Smooth muscle cell (in vitro differentiated cells): Measurements from ENCODE around the gene DNHD1. TPM values are rescaled to one million over a fixed set of nuclear protein-coding genes. Genes with fewer than 3 reads are reported as not detected.

Experiments used
- DNase-seq: peaks from one replicate; lab custom pipeline; 2025; ENCODE audit not compliant: unreplicated experiment; lab: John Stamatoyannopoulos, UW
- H2AFZ ChIP-seq: fragments of 200-600 bp; sonication (generic); 2 replicates; pipeline ENCODE4 v1.6.0; 2016; ENCODE audit warnings: antibody characterized with exemption, low read depth, mild to moderate bottlenecking
- H3F3A ChIP-seq: fragments of 200-600 bp; sonication (generic); 2 replicates; pipeline ENCODE4 v1.6.0; 2017; ENCODE audit warnings: antibody characterized with exemption, low read depth
- H3K27ac ChIP-seq: fragments of 200-600 bp; sonication (generic); 2 replicates; pipeline ENCODE4 v1.5.1; 2016; ENCODE audit warnings: low read depth, mild to moderate bottlenecking
- H3K27me3 ChIP-seq: fragments of 200-600 bp; sonication (generic); 2 replicates; pipeline ENCODE4 v1.6.1; 2016; ENCODE audit warnings: low read depth, mild to moderate bottlenecking
- H3K36me3 ChIP-seq: fragments of 200-600 bp; sonication (generic); 2 replicates; pipeline ENCODE4 v1.5.1; 2016; ENCODE audit warnings: low read depth
- H3K4me1 ChIP-seq: fragments of 200-600 bp; sonication (generic); 2 replicates; pipeline ENCODE4 v1.5.1; 2016; ENCODE audit warnings: low read depth
- H3K4me2 ChIP-seq: fragments of 200-600 bp; sonication (generic); 2 replicates; pipeline ENCODE4 v1.6.0; 2016; ENCODE audit warnings: mild to moderate bottlenecking
- H3K4me3 ChIP-seq: fragments of 200-600 bp; sonication (generic); 2 replicates; pipeline ENCODE4 v1.5.1; 2016; ENCODE audit warnings: mild to moderate bottlenecking
- H3K79me2 ChIP-seq: fragments of 200-600 bp; sonication (generic); 2 replicates; pipeline ENCODE4 v1.6.0; 2016; ENCODE audit warnings: low read depth, mild to moderate bottlenecking
- H3K9ac ChIP-seq: fragments of 200-600 bp; sonication (generic); 2 replicates; pipeline ENCODE4 v1.6.0; 2016; ENCODE audit warnings: low read depth
- H3K9me3 ChIP-seq: fragments of 200-600 bp; sonication (generic); replicated peaks from 2 replicates; pipeline ENCODE4 v1.5.1; 2016; ENCODE audit warnings: low read depth
- H4K20me1 ChIP-seq: fragments of 200-600 bp; sonication (generic); 2 replicates; pipeline ENCODE4 v1.6.0; 2016; ENCODE audit warnings: low read depth
- WGBS: methylation state at CpG from one replicate; pipeline ENCODE4 v1.1.7; 2016; ENCODE audit warnings: low lambda C conversion rate; 5-methylcytosine and 5-hydroxymethylcytosine counted together
- polyA plus RNA-seq: library from polyadenylated mRNA; unstranded; fragments of >200 nt; fragmentation: Nextera tagmentation; extraction: Ambion mirVana; gene quantifications from 2 replicates; pipeline ENCODE4 v1.2.1, GENCODE V29; 2016
- total RNA-seq: library from RNA; depleted of rRNA; stranded (reverse); fragments of >200 nt; gene quantifications from 2 replicates; pipeline ENCODE4 v1.2.3, GENCODE V29; 2014
- TF ChIP-seq, protein P1 (sequence below): fragments of 200-600 bp; sonication (generic); IDR thresholded peaks from 2 replicates; pipeline ENCODE4 v1.5.1; 2017; ENCODE audit warnings: borderline replicate concordance, mild to moderate bottlenecking, antibody characterized with exemption; ENCODE audit not compliant: insufficient read depth, poor library complexity, severe bottlenecking

The DNHD1 gene
- total and polyA plus RNA-seq, 2 experiments from 2014 or later = 5.5 to 9.1 TPM

DNA sequence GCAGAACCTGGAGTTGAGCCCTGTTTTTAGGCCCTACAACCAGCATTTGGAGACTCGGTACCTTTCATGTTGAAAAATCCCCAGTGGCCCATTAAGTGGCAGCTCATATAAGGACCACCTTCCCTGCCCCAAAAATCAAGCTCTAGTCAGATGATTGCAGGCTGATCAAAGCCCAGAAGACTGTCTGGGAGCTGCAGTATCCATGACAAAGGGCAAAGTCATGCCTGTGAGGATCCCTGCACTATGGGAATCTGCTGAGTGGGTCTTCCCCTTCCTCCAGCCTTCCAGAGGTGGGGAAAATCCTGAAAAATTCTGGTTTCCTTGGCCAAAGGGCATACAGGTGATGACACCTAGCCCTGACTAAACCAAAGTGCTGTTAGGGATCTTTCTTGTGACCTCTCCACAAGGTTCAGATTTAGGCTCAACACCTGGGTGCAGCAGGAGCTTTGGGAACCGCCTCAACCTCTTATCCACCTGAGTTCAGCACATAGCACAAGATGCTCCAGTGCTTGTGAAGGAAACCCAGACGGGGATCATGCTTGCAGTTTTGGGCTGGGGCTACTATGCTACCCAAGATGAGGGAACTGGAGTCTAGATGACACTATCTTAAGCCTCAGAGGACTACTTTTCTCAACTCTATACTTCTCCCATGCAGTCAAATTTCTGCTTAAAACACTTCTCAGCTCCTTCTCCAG, 22.1 kb upstream of the DNHD1 start:
- Histone ChIP-seq H3K27me3 (no peaks in the 10 kb centered on the region), H3K4me3 (peak overlapping the region; percentile 94), H2AFZ (no peak overlapping the region), H3K9me3 (no peaks in the 10 kb centered on the region), H3K9ac (peak overlapping the region; percentile 80), H3K79me2 (peaks cover 33% of the 10 kb centered on the region), H3F3A (peaks cover 28% of the 10 kb centered on the region), H3K4me2 (peak overlapping the region; percentile 94), H3K4me1 (peaks cover 14% of the 10 kb centered on the region), H3K36me3 (no peaks in the 10 kb centered on the region), H3K27ac (peak overlapping the region; percentile 95), H4K20me1 (no peaks in the 10 kb centered on the region)
- WGBS = 78% methylated on average over 3 of the region's 3 CpGs
- DNase-seq = no peak
- TF ChIP-seq, protein P1, sequence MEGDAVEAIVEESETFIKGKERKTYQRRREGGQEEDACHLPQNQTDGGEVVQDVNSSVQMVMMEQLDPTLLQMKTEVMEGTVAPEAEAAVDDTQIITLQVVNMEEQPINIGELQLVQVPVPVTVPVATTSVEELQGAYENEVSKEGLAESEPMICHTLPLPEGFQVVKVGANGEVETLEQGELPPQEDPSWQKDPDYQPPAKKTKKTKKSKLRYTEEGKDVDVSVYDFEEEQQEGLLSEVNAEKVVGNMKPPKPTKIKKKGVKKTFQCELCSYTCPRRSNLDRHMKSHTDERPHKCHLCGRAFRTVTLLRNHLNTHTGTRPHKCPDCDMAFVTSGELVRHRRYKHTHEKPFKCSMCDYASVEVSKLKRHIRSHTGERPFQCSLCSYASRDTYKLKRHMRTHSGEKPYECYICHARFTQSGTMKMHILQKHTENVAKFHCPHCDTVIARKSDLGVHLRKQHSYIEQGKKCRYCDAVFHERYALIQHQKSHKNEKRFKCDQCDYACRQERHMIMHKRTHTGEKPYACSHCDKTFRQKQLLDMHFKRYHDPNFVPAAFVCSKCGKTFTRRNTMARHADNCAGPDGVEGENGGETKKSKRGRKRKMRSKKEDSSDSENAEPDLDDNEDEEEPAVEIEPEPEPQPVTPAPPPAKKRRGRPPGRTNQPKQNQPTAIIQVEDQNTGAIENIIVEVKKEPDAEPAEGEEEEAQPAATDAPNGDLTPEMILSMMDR = no peak

DNA sequence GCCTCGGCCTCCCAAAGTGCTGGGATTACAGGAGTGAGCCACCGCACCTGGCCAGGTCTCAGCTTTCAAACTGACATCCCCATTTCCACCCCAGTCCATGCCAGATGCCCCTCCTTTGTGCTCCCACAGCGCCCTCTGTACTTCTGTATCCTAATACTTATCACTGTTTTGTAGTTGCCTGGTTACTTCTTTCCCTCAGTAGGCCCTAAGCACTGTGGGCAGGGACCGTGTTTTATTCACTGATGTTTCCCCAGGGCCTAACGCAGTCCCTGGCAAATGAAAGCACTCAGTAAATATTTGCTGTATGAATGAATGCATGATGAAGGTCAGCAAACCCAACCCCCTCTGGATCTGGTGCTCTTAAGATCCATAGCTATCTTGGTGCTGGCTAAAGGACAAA, 21.1 kb upstream of the DNHD1 start:
- Histone ChIP-seq H3K4me3 (no peak overlapping the region), H3K4me2 (no peak overlapping the region), H2AFZ (no peak overlapping the region), H3K9me3 (no peaks in the 10 kb centered on the region), H3K36me3 (no peaks in the 10 kb centered on the region), H3K27me3 (no peaks in the 10 kb centered on the region), H3K79me2 (peaks cover 40% of the 10 kb centered on the region), H3F3A (peaks cover 29% of the 10 kb centered on the region), H3K4me1 (peaks cover 20% of the 10 kb centered on the region), H3K27ac (peak overlapping the region; percentile 95), H4K20me1 (no peaks in the 10 kb centered on the region), H3K9ac (no peak overlapping the region)
- TF ChIP-seq, protein P1 = no peak
- no peak for DNase-seq
- WGBS = 87% methylated on average over 5 of the region's 5 CpGs

DNA sequence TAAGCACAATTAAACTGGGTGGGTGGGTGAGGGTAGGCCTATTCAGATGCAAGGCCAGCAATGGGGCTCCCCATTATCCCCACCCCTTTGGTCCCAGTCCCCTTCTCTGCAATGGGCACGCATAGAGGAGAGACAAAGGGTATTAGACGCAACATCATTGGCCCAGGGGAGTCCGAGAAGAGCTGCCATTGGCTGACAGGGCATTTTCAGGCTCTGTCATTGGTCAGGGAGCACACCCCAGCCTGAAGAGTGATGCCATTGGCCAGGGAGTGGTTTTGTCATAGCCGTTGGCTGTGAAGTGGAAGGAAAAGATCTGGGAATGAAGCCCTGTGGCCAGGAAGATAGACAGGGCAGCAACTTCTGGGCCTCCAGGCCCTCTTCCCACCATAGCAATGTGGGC, 20.5 kb upstream of the DNHD1 start:
- Histone ChIP-seq H2AFZ (no peak overlapping the region), H3K9ac (no peak overlapping the region), H3K4me3 (no peak overlapping the region), H3K9me3 (no peaks in the 10 kb centered on the region), H3K4me1 (peaks cover 20% of the 10 kb centered on the region), H3K27ac (peak overlapping the region; percentile 95), H3F3A (peaks cover 29% of the 10 kb centered on the region), H4K20me1 (no peaks in the 10 kb centered on the region), H3K36me3 (no peaks in the 10 kb centered on the region), H3K4me2 (no peak overlapping the region), H3K27me3 (no peaks in the 10 kb centered on the region), H3K79me2 (peaks cover 35% of the 10 kb centered on the region)
- WGBS = 90% methylated on average over 4 of the region's 4 CpGs
- DNase-seq = no peak
- TF ChIP-seq, protein P1 = no peak
